ENCODE results near the gene INTS15.

INTS15 gene

GRCh38 chr7:6553448-6554044 is 36.3 kb upstream of the INTS15 start:
- TF ChIP-seq, protein P1, sequence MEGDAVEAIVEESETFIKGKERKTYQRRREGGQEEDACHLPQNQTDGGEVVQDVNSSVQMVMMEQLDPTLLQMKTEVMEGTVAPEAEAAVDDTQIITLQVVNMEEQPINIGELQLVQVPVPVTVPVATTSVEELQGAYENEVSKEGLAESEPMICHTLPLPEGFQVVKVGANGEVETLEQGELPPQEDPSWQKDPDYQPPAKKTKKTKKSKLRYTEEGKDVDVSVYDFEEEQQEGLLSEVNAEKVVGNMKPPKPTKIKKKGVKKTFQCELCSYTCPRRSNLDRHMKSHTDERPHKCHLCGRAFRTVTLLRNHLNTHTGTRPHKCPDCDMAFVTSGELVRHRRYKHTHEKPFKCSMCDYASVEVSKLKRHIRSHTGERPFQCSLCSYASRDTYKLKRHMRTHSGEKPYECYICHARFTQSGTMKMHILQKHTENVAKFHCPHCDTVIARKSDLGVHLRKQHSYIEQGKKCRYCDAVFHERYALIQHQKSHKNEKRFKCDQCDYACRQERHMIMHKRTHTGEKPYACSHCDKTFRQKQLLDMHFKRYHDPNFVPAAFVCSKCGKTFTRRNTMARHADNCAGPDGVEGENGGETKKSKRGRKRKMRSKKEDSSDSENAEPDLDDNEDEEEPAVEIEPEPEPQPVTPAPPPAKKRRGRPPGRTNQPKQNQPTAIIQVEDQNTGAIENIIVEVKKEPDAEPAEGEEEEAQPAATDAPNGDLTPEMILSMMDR (IDR thresholded peaks at IDR 0.05; ENCODE audit: low read length, missing control alignments): no peak
- no peak overlapping the region for H3K4me3 ChIP-seq (replicated peaks; ENCODE audit: low read depth, low read length)
- no peak for DNase-seq (ENCODE audit: low read depth)

- no peak for DNase-seq (ENCODE audit: low read depth)
- H3K4me3 ChIP-seq (replicated peaks; ENCODE audit: low read depth, low read length): no peak overlapping the region
- TF ChIP-seq, protein P1 (IDR thresholded peaks at IDR 0.05; ENCODE audit: low read length, missing control alignments): no peak
Measured at GRCh38 chr7:6554848-6555247, 35.0 kb upstream of the INTS15 start.

GRCh38 chr7:6556196-6556595 is 33.6 kb upstream of the INTS15 start:
- DNase-seq (ENCODE audit: low read depth): no peak
- no peak overlapping the region for H3K4me3 ChIP-seq (replicated peaks; ENCODE audit: low read depth, low read length)
- TF ChIP-seq, protein P1 (IDR thresholded peaks at IDR 0.05; ENCODE audit: low read length, missing control alignments): no peak

GRCh38 chr7:6558837-6559236 is 31.0 kb upstream of the INTS15 start:
- no peak overlapping the region for H3K4me3 ChIP-seq (replicated peaks; ENCODE audit: low read depth, low read length)
- TF ChIP-seq, protein P1 (IDR thresholded peaks at IDR 0.05; ENCODE audit: low read length, missing control alignments): peak; percentile 47
- peak; percentile 47 for DNase-seq (ENCODE audit: low read depth)

GRCh38 chr7:6559896-6560295 is 29.9 kb upstream of the INTS15 start:
- H3K4me3 ChIP-seq (replicated peaks; ENCODE audit: low read depth, low read length): no peak overlapping the region
- TF ChIP-seq, protein P1 (IDR thresholded peaks at IDR 0.05; ENCODE audit: low read length, missing control alignments): no peak
- no peak for DNase-seq (ENCODE audit: low read depth)

- TF ChIP-seq, protein P1 (IDR thresholded peaks at IDR 0.05; ENCODE audit: low read length, missing control alignments): no peak
- H3K4me3 ChIP-seq (replicated peaks; ENCODE audit: low read depth, low read length): no peak overlapping the region
- DNase-seq (ENCODE audit: low read depth): no peak
Measured at GRCh38 chr7:6562106-6562505, 27.7 kb upstream of the INTS15 start.

All from fibroblast of pulmonary artery (primary cell).